Hematopoietic multipotent progenitor cell (in vitro differentiated cells): ENCODE results near the gene KRTAP4-4. TPM values are rescaled to one million over a fixed set of nuclear protein-coding genes. Genes with fewer than 3 reads are reported as not detected.
A peak's percentile ranks its signal among the peaks of the same experiment; 100 is the strongest.
"Not testable (repeated sequence)": the region's sequence is repeated elsewhere in the genome, so short reads cannot be mapped to it uniquely, and the experiment has no call there.

Source experiments
- DNase-seq, 3 donors: peaks; one replicate each; pipeline ENCODE4 v3.0.0-alpha.2; 2011 to 2015; ENCODE audit warnings: low read depth in 2 of 3, low spot score in 2 of 3
- total RNA-seq: library from RNA; depleted of rRNA; stranded (reverse); fragments of >200 nt; gene quantifications from one replicate; pipeline ENCODE4 v1.2.3, GENCODE V29; 2012

Gene KRTAP4-4
- total RNA-seq, 1 donor, result not detected

DNA sequence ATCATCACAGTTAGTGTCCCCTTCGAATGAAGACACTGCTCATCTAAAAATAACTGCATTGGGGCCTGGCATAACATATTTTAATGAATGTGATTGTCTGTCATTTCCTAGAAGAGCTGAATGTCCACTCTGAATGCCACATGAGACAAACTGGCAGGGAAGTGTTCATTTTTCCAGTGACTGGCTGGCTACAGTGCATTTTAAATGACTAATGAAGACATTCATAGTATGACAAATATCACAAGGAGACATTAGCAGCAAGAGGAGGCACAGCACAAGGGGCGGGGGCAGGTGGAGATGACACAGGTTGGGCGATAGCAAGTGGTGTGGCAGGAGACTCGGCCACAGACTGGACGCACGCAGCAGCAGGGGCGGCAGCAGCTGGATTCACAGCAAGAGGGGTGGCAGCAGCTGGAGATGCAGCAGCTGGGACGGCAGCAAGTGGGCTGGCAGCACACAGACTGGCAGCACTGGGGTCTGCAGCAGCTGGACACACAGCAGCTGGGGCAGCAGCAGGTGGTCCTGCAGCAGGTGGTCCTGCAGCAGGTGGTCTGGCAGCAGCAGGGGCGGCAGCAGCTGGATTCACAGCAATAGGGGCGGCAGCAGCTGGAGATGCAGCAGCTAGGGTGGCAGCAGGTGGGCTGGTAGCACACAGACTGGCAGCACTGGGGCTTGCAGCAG is 11.4 kb downstream of the KRTAP4-4 start:
- DNase-seq, result not testable (repeated sequence)

- no peak for DNase-seq
These were observed 12.9 kb downstream of the KRTAP4-4 start for GRCh38 chr17:41147531-41148204.

DNA sequence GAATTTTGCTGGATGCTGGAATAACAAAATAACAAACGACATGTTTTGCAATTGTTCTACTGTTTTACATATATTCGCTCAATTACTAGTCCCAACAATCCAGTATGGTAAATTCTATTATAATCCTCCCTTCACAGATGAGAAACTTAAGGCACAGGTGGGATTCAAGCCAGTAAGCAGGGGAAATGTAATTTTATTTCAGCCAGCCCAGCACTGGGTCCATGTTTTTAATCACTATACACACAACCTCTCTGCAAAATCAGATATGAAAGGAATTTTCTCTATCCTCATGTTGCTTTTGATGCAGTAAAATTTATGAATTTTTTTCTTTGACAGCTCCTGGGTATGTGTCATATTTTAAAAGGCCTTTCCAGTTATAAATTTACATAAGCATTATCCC is 15.3 kb downstream of the KRTAP4-4 start:
- no peak for DNase-seq

DNA sequence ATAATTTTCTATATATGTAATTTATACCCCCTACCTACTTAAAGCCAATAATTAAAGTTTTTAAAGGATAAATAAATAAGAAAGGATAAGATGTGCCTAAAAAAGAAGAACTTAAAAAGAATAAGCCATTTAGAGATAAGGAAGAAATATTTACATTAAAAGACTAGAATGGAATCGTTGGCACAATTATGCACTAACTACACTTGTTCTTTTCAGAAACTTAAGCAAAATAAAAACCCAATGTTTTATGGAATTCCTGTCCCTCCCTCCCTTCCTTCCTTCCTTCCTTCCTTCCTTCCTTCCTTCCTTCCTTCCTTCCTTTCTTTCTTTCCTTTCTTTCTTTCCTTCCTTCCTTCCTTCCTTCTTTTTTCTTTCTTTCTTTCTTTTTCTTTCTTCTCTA is 15.7 kb downstream of the KRTAP4-4 start:
- DNase-seq, result no peak

DNA sequence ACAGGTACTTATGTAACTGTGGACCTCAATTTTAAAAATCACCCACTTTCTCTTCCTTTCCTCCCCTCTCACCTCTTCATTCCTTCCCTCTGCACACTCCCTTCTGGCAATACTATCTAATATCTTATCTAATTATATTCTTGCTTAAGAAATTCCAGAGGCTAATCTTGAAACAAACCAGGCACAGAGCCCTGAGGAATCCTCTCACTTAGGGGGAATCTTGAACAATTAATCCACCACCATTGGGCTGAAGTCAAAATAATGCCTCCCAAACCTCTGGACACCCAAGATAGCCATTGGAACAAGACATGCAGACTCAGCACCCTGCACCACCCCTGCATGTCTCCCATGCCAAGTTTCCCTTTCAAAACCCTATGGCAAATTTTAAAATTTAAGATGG is 19.2 kb downstream of the KRTAP4-4 start:
- DNase-seq, result no peak

GRCh38 chr17:41140360-41141131 is 20.0 kb downstream of the KRTAP4-4 start, which contains the start of gene KRTAP4-6:
TSS of gene KRTAP4-6 (minus strand) at chr17:41140544. CDS start at chr17:41140487, 57 bp downstream.
- no peak for DNase-seq

DNA sequence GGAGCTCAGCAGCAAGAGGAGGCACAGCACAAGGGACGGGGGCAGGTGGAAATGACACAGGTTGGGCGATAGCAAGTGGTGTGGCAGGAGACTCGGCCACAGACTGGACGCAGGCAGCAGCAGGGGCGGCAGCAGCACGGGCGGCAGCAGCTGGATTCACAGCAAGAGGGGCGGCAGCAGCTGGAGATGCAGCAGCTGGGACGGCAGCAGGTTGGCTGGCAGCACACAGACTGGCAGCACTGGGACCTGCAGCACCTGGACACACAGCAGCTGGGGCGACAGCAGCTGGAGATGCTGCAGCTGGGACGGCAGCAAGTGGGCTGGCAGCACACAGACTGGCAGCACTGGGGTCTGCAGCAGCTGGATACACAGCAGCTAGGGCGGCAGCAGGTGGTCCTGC is 20.7 kb downstream of the KRTAP4-4 start:
- not testable (repeated sequence) for DNase-seq

GRCh38 chr17:41133880-41134735 is 26.4 kb downstream of the KRTAP4-4 start:
- DNase-seq, result no peak

DNA sequence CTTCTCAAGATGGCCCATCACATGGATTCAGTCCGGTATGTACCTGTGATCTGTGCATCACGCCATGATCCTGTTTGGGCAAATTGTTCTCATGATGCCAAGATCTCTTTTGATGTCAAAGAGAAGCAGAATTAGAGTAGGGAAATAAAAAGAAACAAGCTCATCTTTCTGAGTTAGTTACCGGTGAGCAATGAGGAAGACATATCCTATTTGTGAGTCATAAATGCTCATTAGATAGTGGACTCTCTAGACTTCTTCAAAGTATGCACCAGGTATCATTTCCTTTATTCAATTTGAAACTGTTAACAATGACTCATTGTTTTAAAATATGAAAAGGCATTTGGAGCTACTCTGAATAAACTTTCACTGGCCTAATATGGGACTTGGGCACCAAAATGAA is 28.6 kb downstream of the KRTAP4-4 start:
- DNase-seq, result no peak

DNA sequence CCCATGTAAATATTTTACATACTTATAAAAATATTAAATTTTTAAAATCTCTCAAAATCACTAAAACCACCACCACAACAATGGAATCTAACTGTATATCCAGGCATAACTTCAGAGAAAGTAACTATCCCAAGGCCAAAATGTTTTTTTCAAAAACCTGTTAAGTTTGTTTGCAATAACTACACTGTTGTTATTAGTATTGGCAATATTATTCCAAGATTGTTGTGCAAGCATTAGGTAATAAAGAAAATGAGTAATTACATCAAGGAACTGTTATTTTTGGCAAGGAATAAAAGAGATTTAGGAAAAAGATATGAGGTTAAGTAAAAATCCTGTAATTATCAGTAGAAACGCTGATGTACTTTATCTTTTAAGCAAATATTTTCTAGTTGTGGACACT is 33.2 kb downstream of the KRTAP4-4 start:
- no peak for DNase-seq

DNA sequence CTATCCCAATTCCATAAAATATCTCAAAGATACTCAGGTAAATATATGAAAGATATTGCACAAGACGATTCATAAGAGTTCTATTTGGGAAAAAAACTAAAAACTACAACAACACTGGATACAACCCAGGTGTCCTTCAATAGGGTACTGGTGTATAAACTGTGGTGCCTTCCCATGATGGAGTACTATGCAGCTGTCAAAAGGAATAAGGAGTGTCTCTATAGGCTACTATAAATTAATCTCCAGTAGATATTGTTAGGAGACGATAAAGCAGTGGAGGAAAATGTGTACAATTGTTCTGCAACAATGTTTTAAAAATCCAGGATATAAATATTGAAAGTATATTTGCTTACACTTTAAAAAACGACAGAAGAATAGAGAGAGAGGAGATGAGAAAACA is 34.1 kb downstream of the KRTAP4-4 start:
- no peak for DNase-seq

- no peak for DNase-seq
These were observed 35.5 kb downstream of the KRTAP4-4 start for GRCh38 chr17:41125064-41125463.

DNA sequence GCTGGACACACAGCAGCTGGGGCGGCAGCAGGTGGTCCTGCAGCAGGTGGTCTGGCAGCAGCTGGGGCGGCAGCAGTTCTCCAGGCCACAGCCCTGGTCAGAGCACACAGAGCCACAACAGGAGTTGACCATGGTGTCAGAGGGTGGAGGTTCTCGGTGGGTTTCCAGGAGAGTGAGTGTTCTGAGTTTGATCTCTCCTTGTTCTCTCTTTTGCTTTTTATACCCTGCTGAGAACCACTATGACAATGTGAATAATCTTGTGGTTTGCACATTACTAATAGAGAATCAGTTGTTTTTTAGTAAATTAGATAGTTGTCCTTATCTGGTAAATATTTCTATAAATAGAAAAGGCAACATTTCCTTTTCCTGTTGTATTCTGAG is 36.6 kb downstream of the KRTAP4-4 start, which contains the start of gene KRTAP4-12:
TSS of gene KRTAP4-12 (minus strand) at position 192 of the 381 bp plus-strand sequence. CDS start at position 132, 60 bp downstream.
- DNase-seq, result not testable (repeated sequence)

- not testable (repeated sequence) for DNase-seq
These were observed 37.1 kb downstream of the KRTAP4-4 start for GRCh38 chr17:41123292-41123990.

- no peak for DNase-seq
These were observed 38.8 kb downstream of the KRTAP4-4 start for GRCh38 chr17:41121742-41122141.

DNA sequence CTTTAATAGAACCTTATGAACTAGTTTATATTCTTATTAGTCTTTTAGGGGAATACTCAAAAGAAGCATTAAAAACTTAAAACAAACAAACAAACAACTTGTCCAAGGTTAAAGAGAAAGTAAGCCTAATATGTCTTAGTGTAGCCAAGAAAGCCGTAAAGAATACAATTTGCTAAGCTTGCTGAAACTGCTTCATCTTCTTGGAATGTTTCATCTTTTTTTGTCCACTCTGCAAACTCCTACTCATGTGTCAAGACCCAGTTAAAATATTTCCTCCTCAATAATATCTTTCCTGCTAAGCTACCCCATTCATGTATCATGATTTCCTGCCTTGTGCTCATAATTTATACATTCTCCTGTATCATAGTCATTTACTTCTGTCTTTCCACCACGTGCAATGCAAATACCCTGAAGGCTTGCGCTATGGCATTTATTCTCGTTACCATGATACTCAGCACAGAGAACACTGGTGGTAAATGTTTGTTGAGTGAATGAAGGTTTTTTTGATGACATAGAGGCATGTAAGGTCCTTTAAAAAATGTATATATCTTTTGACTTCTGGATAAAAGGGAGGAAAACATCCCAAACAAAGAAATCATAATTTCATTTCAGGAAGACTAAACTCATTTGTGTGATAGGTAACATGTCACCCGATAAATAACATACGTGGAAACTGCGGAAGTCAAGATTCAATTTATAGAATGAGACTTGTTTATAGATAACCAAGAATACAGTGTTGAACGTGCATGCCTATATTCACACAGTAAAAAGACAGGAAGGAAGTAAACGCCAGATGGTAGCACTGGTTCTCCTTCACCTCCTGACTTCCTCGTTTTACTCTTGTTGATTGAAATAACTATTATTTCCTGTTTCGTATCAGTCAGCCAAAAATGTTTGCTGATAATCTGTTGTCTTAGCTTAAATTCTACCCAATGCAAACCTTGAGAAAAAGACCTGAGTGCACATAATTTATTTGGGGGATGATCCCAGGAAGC is 40.6 kb downstream of the KRTAP4-4 start:
- DNase-seq, result peak in 2 of 3 donors; percentile 27 to 75

DNA sequence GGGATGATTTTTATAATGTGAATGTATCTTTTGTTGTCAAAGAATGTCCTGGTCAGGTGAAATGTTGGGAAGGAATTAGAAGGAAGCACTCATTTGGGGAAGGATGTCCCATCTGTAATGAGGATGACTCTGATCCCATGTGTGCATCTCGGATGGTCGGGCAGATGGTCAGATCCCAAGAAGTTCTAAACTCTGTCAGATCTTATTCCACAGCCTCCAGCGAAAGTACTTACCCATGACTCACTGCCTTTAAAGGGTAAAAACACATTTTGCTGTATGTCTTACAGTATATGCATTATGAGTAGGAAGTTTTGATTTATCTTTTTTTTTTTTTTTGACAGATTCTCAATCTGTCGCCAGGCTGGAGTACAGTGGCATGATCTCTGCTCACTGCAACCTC is 41.8 kb downstream of the KRTAP4-4 start:
- no peak for DNase-seq

- not testable (repeated sequence) for DNase-seq
These were observed 42.6 kb downstream of the KRTAP4-4 start, which contains the start of gene KRTAP4-11 for GRCh38 chr17:41117846-41118386. TSS of gene KRTAP4-11 (minus strand) at chr17:41118373. CDS start at chr17:41118315, 58 bp downstream.
